GM13977 (cell line): ENCODE measurements around the gene FAM13A.
"Not testable (repeated sequence)": the region's sequence is repeated elsewhere in the genome, so short reads cannot be mapped to it uniquely, and the experiment has no call there.

Source experiments
- DNase-seq: peaks from one replicate; pipeline ENCODE4 v3.0.0; 2012; ENCODE audit warnings: low spot score
- in situ Hi-C: fragments of 300-500 bp; cut with MboI; formaldehyde crosslinking; loops from one replicate; pipeline ENCODE4 v1.12.0; 2022; ENCODE audit warnings: low sequenced_read_pairs, low pct_unique_long_range_greater_than_20kb, mixed read lengths, inconsistent platforms; ENCODE audit not compliant: unreplicated experiment
- TF ChIP-seq, protein P1 (sequence below): IDR thresholded peaks from 2 replicates; pipeline ENCODE4 v1.5.1; 2012; ENCODE audit warnings: mild to moderate bottlenecking, control low read depth; ENCODE audit not compliant: insufficient read depth; ENCODE audit errors: extremely low read depth, missing control alignments

FAM13A gene

DNA sequence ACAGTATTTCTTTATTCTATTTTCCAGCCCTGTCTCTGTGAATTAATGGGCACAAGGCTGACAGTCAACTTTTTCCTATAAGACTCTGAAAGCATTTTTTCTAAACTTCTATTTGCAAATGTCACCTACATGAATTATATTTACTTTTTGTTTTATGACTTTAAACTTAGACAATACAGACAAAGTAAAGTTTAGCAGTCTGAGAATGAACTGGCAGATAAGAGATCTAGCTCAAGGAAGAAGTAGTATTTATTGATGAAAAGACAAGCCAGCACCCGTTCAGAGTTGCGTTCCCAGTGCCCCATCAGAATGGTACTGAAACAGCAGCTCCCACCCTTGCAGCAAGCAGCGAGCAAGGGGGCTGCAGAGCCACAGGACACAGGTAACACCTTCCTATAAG, 148.5 kb downstream of the FAM13A start:
- TF ChIP-seq, protein P1, sequence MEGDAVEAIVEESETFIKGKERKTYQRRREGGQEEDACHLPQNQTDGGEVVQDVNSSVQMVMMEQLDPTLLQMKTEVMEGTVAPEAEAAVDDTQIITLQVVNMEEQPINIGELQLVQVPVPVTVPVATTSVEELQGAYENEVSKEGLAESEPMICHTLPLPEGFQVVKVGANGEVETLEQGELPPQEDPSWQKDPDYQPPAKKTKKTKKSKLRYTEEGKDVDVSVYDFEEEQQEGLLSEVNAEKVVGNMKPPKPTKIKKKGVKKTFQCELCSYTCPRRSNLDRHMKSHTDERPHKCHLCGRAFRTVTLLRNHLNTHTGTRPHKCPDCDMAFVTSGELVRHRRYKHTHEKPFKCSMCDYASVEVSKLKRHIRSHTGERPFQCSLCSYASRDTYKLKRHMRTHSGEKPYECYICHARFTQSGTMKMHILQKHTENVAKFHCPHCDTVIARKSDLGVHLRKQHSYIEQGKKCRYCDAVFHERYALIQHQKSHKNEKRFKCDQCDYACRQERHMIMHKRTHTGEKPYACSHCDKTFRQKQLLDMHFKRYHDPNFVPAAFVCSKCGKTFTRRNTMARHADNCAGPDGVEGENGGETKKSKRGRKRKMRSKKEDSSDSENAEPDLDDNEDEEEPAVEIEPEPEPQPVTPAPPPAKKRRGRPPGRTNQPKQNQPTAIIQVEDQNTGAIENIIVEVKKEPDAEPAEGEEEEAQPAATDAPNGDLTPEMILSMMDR = no peak
- DNase-seq = no peak
- in situ Hi-C loops = no loop called here

DNA sequence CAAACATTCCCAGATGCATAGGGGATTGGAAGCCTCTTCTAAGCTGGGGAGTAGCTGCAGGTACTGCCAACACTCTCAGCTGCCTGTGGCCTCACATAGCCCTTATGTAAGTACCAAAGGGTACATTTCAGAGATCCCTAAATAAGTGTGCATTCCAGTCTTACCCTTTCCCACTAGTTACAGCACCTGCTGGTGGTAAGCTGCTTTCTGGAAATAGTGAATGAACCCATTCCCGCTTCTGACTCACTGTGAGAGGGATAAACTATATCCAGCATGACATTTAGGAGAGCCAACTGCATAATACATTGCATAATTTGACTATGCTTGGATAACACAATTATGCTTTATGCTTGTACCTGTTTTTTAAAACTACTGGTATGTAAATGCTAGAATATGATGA, 149.0 kb downstream of the FAM13A start:
- TF ChIP-seq, protein P1 = no peak
- in situ Hi-C loops = no loop called here
- DNase-seq = no peak

DNA sequence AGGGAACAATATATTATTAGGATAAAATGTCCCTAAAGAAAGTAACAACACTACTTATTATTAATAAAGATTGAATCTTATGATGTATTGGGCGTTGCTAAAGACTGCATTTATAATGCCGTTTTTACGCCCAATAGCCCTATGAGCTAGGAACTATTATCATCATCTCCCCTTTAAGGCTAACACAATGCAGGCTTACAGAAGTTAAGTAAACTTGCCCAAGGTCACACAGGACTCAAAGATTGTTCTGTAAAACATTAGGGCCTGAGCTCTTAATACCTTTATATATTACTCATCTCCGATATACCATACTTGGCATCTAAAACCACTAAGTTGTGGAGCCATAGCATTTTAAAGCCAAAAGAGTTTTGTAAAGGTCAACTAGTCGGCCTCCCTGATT, 149.5 kb downstream of the FAM13A start:
- in situ Hi-C loops = no loop called here
- no peak for DNase-seq
- TF ChIP-seq, protein P1 = no peak

DNA sequence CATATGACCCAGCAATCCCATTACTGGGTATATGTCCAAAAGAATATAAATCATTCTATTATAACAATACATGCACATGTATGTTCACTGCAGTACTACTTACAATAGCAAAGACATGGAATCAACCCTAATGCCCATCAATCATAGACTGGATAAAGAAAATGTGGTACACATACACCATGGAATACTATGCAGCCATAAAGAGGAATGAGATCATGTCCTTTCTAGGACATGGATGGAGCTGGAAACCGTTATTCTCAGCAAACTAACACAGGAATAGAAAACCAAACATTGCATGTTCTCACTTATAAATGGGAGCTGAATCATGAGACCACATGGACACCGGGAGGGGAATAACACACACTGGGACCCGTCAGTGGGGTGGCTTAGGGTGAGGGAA, 152.7 kb downstream of the FAM13A start:
- in situ Hi-C loops, DNase-seq: not testable (repeated sequence)

DNA sequence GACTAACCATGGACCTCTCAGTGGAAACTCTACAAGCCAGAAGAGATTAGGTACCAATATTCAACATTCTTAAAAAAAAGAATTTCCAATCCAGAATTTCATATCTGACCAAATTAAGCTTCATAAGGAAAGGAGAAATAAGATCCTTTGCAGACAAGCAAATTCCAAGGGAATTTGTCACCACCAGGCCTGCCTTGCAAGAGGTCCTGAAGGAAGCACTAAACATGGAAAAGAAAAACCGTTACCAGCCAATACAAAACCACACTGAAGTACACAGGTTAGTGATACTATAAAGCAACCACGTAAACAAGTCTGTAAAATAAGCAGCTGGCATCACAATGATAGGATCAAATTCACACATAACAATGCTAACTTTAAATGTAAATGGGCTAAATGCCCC, 156.6 kb downstream of the FAM13A start:
- TF ChIP-seq, protein P1 = no peak
- in situ Hi-C loops = no loop called here
- no peak for DNase-seq

DNA sequence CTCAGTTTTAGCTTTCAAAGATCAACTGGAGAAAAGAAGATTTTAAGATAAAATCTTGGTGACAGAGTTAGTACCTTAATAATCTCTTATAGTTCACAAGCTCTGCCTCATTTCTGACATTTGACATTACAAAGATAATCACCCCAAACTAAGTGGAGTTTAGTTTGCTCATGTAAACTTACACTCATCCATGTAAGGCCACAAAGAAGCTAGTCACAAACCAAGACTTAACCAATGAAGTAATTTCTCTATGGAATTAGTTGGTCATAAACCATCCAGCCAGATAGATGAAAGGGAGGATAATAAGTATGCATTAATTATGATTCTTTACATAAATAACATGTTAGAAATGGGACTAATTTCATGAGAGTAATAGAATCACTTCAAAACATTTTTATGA, 159.2 kb downstream of the FAM13A start:
- in situ Hi-C loops = no loop called here
- TF ChIP-seq, protein P1 = no peak
- no peak for DNase-seq

DNA sequence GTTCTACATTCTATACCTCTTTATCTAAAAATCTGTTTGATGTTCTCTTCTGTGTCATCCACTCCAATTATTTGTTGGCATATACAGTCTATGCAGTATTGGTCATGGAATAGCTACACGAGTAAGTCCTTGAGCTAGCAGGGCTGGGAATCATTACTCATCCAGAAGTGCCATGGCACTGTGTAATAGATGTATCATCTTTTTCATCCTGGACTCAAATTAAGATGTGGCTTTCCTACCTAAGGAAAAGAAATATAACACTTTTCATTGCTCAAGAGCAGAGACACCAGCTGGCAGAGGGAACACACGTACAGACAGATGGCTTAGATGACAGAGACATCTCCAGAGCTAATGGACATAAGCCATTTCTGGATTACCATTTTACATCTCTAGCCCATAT, 159.8 kb downstream of the FAM13A start:
- no peak for DNase-seq
- TF ChIP-seq, protein P1 = no peak
- in situ Hi-C loops = no loop called here

DNA sequence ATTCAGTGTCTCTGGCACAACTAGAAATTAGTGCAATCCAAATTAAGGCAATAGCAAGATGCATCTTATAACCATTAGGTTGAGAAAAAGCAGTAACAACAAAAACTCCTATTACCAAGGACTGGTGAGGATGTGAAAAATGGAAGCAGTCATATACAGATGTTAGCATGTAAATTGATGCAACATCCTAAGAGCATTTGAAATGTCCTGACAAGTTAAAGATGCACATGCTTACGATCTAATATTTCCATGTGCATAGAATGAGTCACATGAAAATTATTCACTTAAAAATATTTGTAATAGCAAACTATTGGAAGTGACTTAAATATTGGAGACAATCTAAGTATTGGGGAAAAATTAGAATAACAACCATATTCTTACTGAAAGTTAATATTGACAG, 163.0 kb downstream of the FAM13A start:
- no peak for DNase-seq
- in situ Hi-C loops = no loop called here

More for the DNA sequence above, 163.0 kb downstream of the FAM13A start:
- TF ChIP-seq, protein P1 = no peak
